MM.1S (cell line): ENCODE measurements around the gene ELL.

ENCODE experiments used
- DNase-seq: peaks from one replicate; pipeline ENCODE4 v3.0.0-alpha.2; 2015
- H2AFZ ChIP-seq: fragments of 300-600 bp; sonication (generic); 2 replicates; pipeline ENCODE4 v1.6.0; 2016; ENCODE audit warnings: antibody characterized with exemption, low read length
- H3F3A ChIP-seq: fragments of 300-600 bp; sonication (generic); 2 replicates; pipeline ENCODE4 v1.6.1; 2016; ENCODE audit warnings: mild to moderate bottlenecking, antibody characterized with exemption, low read length, moderate library complexity, mixed read lengths; ENCODE audit not compliant: insufficient read depth
- H3K27ac ChIP-seq: fragments of 300-600 bp; sonication (generic); 2 replicates; pipeline ENCODE4 v1.5.1; 2016; ENCODE audit warnings: mild to moderate bottlenecking, low read length
- H3K27me3 ChIP-seq: fragments of 300-600 bp; sonication (generic); replicated peaks from 2 replicates; pipeline ENCODE4 v1.6.0; 2016; ENCODE audit warnings: low read length; ENCODE audit not compliant: insufficient read depth
- H3K36me3 ChIP-seq: fragments of 300-600 bp; sonication (generic); replicated peaks from 2 replicates; pipeline ENCODE4 v1.6.1; 2016; ENCODE audit warnings: mild to moderate bottlenecking, low read length, mixed read lengths; ENCODE audit not compliant: insufficient read depth
- H3K4me1 ChIP-seq: fragments of 300-600 bp; sonication (generic); 2 replicates; pipeline ENCODE4 v1.6.1; 2016; ENCODE audit warnings: low read length, mixed read lengths
- H3K4me2 ChIP-seq: fragments of 300-600 bp; sonication (generic); 2 replicates; pipeline ENCODE4 v1.6.0; 2016; ENCODE audit warnings: low read depth, low read length
- H3K4me3 ChIP-seq: fragments of 300-600 bp; sonication (generic); 2 replicates; pipeline ENCODE4 v1.5.1; 2016; ENCODE audit warnings: low read length, mixed read lengths
- H3K79me2 ChIP-seq: fragments of 300-600 bp; sonication (generic); 2 replicates; pipeline ENCODE4 v1.6.1; 2016; ENCODE audit warnings: mixed run types, low read length, mixed read lengths
- H3K9ac ChIP-seq: fragments of 300-600 bp; sonication (generic); 2 replicates; pipeline ENCODE4 v1.6.1; 2016; ENCODE audit warnings: low read length, mixed read lengths
- H3K9me2 ChIP-seq: fragments of 300-600 bp; sonication (generic); replicated peaks from 2 replicates; pipeline ENCODE4 v1.6.1; 2016; ENCODE audit warnings: mild to moderate bottlenecking, low read length, mixed read lengths; ENCODE audit not compliant: insufficient read depth
- H3K9me3 ChIP-seq: fragments of 300-600 bp; sonication (generic); replicated peaks from 2 replicates; pipeline ENCODE4 v1.6.1; 2016; ENCODE audit warnings: mild to moderate bottlenecking, low read length, mixed read lengths; ENCODE audit not compliant: insufficient read depth
- H4K20me1 ChIP-seq: fragments of 300-600 bp; sonication (generic); 2 replicates; pipeline ENCODE4 v1.6.1; 2016; ENCODE audit warnings: mild to moderate bottlenecking, low read length, moderate library complexity, mixed read lengths; ENCODE audit not compliant: insufficient read depth
- EZH2 ChIP-seq: fragments of 300-600 bp; sonication (generic); optimal IDR thresholded peaks from 2 replicates; pipeline ENCODE3; 2017; ENCODE audit warnings: low read depth, mild to moderate bottlenecking, antibody characterized with exemption, low read length, mixed read lengths
- EZH2phosphoT487 ChIP-seq: fragments of 300-600 bp; sonication (generic); IDR thresholded peaks from 2 replicates; pipeline ENCODE4 v1.6.1; 2018; ENCODE audit warnings: antibody characterized with exemption, low read length
- TF ChIP-seq, protein P1 (sequence below): fragments of 300-600 bp; sonication (generic); IDR thresholded peaks from 2 replicates; pipeline ENCODE4 v1.5.1; 2016; ENCODE audit warnings: antibody characterized with exemption, low read length, mixed read lengths

Gene ELL

DNA sequence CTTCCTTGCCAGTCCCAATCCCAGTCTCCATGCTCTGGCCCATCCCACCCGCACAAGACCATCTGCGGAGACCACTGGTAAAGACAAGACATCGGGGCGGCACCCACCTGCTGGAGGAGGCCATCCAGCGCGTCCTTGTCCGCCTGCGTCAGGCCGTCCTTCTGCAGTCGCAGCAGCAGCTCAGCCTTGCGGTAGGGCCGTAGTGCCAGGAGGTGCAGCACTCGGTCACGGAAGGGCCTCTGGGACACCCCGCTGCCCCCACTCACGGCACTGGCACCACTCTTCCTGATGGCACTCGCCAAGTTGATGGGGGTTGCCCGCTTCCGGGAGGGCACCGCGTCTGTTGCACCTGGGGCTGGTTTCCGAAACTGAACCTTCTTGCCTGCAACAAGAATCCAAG, 60.4 kb downstream of the ELL start:
- DNase-seq, result no peak
- no peak overlapping the region for H3K27ac ChIP-seq
- H3K9me3 ChIP-seq, result no peaks in the 10 kb centered on the region
- TF ChIP-seq EZH2phosphoT487 (no peak), EZH2 (no peak)
- TF ChIP-seq, protein P1, sequence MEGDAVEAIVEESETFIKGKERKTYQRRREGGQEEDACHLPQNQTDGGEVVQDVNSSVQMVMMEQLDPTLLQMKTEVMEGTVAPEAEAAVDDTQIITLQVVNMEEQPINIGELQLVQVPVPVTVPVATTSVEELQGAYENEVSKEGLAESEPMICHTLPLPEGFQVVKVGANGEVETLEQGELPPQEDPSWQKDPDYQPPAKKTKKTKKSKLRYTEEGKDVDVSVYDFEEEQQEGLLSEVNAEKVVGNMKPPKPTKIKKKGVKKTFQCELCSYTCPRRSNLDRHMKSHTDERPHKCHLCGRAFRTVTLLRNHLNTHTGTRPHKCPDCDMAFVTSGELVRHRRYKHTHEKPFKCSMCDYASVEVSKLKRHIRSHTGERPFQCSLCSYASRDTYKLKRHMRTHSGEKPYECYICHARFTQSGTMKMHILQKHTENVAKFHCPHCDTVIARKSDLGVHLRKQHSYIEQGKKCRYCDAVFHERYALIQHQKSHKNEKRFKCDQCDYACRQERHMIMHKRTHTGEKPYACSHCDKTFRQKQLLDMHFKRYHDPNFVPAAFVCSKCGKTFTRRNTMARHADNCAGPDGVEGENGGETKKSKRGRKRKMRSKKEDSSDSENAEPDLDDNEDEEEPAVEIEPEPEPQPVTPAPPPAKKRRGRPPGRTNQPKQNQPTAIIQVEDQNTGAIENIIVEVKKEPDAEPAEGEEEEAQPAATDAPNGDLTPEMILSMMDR, result no peak
- H3F3A ChIP-seq, result no peaks in the 10 kb centered on the region
- H3K4me3 ChIP-seq, result no peak overlapping the region
- H3K4me2 ChIP-seq, result no peak overlapping the region
- H3K9me2 ChIP-seq, result no peaks in the 10 kb centered on the region
- 0 out of 2 replicates have a peak, but pooled peaks cover 13% of the 10 kb centered on the region for H3K36me3 ChIP-seq
- no peak overlapping the region for H2AFZ ChIP-seq
- H3K27me3 ChIP-seq, result no peaks in the 10 kb centered on the region
- H3K9ac ChIP-seq, result no peak overlapping the region
- H3K4me1 ChIP-seq, result no peaks in the 10 kb centered on the region
- H3K79me2 ChIP-seq, result peaks cover 58% of the 10 kb centered on the region
- H4K20me1 ChIP-seq, result peaks cover 2% of the 10 kb centered on the region; the same call in 1 of the 2 replicates

DNA sequence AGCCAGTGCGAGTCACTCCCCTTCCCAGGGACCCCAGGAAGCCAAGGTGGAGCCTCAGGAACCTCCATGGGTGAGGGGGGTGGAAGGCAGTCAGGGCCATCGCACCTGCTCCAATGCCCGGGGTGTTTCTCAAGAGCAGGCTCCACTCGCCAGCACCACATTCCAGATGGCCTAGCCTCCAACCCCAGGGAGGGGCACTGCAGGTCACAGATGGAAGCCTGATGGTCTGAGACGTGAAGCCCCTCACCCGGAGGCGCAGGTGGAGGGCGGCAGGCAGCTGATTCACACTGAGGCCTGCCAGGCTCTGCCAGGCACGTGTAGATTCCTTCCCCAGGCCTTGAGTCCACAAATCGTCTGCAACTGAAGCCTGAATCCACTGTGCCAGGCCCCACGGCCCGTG, 61.0 kb downstream of the ELL start:
- Histone ChIP-seq H3K27me3 (no peaks in the 10 kb centered on the region), H3K79me2 (peaks cover 52% of the 10 kb centered on the region), H3K9me2 (no peaks in the 10 kb centered on the region), H3K9me3 (no peaks in the 10 kb centered on the region), H3K27ac (no peak overlapping the region), H4K20me1 (no peaks in the 10 kb centered on the region; the same call in 1 of the 2 replicates), H3K4me1 (no peaks in the 10 kb centered on the region), H3K36me3 (0 out of 2 replicates have a peak, but pooled peaks cover 13% of the 10 kb centered on the region), H3K4me2 (no peak overlapping the region), H3K9ac (no peak overlapping the region), H3F3A (no peaks in the 10 kb centered on the region), H2AFZ (no peak overlapping the region), H3K4me3 (no peak overlapping the region)
- TF ChIP-seq, protein P1, result no peak
- TF ChIP-seq EZH2 (no peak), EZH2phosphoT487 (no peak)
- no peak for DNase-seq

DNA sequence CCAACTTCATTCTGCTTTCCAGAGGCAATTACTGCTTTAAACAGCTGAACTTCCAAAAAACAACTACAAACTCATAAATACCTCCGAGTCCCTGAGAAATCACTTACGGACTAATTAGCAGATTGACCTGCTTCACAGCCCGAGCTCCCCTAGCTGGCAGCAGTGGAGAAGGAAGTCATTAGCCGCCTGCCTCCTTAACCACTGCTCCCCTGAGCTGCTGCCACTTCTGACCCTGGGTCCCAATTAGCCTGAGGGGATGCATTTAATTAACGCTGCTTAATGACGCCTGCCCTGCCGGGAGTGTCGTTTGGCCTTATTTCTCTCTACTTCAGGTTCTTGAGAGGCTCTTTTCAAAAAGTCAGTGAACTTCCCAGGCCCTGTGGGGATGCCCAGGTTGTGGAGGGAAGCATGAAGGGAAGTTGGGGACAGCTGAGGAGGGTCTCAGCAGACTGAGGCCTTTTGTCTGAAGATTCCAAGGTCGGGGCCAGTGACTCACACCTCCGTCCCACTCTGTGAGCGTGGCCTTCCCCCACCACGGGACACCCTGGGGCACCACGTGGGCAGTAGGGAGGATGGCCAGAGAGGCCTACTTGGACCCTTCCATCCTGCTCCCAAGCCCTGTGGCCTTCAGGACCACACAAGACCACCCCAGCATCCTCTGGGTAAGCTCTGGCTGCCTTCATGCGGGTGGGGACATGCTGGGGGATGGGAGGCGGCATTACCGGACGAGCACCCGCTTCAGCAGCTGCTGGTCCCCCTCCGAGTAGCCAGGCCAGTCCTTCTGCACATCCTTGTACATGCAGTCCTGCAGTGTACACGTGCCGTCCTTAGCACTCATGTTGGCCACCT, 64.2 kb downstream of the ELL start:
- Histone ChIP-seq H3K4me1 (no peaks in the 10 kb centered on the region), H3F3A (no peaks in the 10 kb centered on the region), H3K27ac (no peak overlapping the region), H3K4me2 (no peak overlapping the region), H3K79me2 (peaks cover 30% of the 10 kb centered on the region), H2AFZ (no peak overlapping the region), H3K9me3 (no peaks in the 10 kb centered on the region), H3K9me2 (no peaks in the 10 kb centered on the region), H3K27me3 (no peaks in the 10 kb centered on the region), H3K4me3 (no peak overlapping the region), H3K36me3 (0 out of 2 replicates have a peak, but pooled peaks cover 13% of the 10 kb centered on the region), H4K20me1 (no peaks in the 10 kb centered on the region; the same call in 1 of the 2 replicates), H3K9ac (no peak overlapping the region)
- TF ChIP-seq EZH2 (no peak), EZH2phosphoT487 (no peak)
- TF ChIP-seq, protein P1, result no peak
- no peak for DNase-seq
